ENCODE measurements around the gene RTN4RL1. TPM values are rescaled to one million over a fixed set of nuclear protein-coding genes. Genes with fewer than 3 reads are reported as not detected.

Gene RTN4RL1
- total RNA-seq, 1 experiment from 2014 or later: 0.22 TPM

- no peak overlapping the region for H3K4me3 Mint-ChIP-seq
- H3K27me3 ChIP-seq (ENCODE audit: insufficient read depth, low read length): peaks cover 60% of the 10 kb centered on the region
- H3K56ac ChIP-seq (ENCODE audit: insufficient read length, low read depth, low read length): no peak overlapping the region
- H3K18ac ChIP-seq (ENCODE audit: insufficient read length, low read depth, low read length): no peak overlapping the region
- peaks cover 100% of the 10 kb centered on the region for H3K27me3 Mint-ChIP-seq (ENCODE audit: low read depth)
- WGBS (ENCODE audit: extremely low coverage, insufficient read length, low lambda C conversion rate): no CpG with 5 or more reads among the region's 3 CpGs
- H3K36me3 Mint-ChIP-seq (ENCODE audit: insufficient read depth in 1 of 3, low read depth in 3 of 3): no peaks in the 10 kb centered on the region
- H3K4me2 ChIP-seq (ENCODE audit: insufficient read depth, insufficient read length, low read length): no peak overlapping the region
- DNase-seq: no peak
- TF ChIP-seq CTCF (conservative IDR thresholded peaks at IDR 0.05): no peak
- no peak overlapping the region for H3T11ph ChIP-seq (ENCODE audit: low read length)
- H3K79me1 ChIP-seq (ENCODE audit: insufficient read depth, low read depth, low read length, poor library complexity, severe bottlenecking): no peaks in the 10 kb centered on the region
- H3K9me3 Mint-ChIP-seq: peaks cover 0 to 8% of the 10 kb centered on the region in 2 experiments; a peak in 1 of 5 replicates
- H2AFZ ChIP-seq (ENCODE audit: low read length): no peak overlapping the region
- H3K27ac Mint-ChIP-seq: no peak overlapping the region
- no peak overlapping the region for H3K4ac ChIP-seq (ENCODE audit: low read depth, low read length)
- no peak overlapping the region for H2BK15ac ChIP-seq (ENCODE audit: low read depth, low read length)
- no peak overlapping the region for H2BK120ac ChIP-seq (ENCODE audit: low read depth, low read length, poor library complexity, severe bottlenecking)
- H2BK20ac ChIP-seq (ENCODE audit: low read depth, low read length, poor library complexity, severe bottlenecking): no peak overlapping the region
- H3K23me2 ChIP-seq (ENCODE audit: insufficient read length, low read depth, low read length, poor library complexity, severe bottlenecking): peaks cover 4% of the 10 kb centered on the region
- H3K14ac ChIP-seq (ENCODE audit: insufficient read depth, low read length): no peak overlapping the region
- no peaks in the 10 kb centered on the region for H4K20me1 ChIP-seq (ENCODE audit: control insufficient read depth, insufficient read depth, insufficient read length)
- peaks cover 15 to 46% of the 10 kb centered on the region in 2 experiments for H3K4me1 Mint-ChIP-seq
- no peak overlapping the region for H2AK5ac ChIP-seq (ENCODE audit: insufficient read length, low read length)
- no peak overlapping the region for H3K23ac ChIP-seq (ENCODE audit: insufficient read length, low read depth, low read length)
- H2BK12ac ChIP-seq (ENCODE audit: insufficient read length, low read depth, low read length): no peak overlapping the region
- H3K4me1 ChIP-seq (ENCODE audit: insufficient read depth, low read length): no peaks in the 10 kb centered on the region
- H3K27ac ChIP-seq (ENCODE audit: insufficient read length, low read depth, low read length): no peak overlapping the region
- H3K9me3 ChIP-seq (ENCODE audit: control insufficient read depth, low read depth, low read length): no peaks in the 10 kb centered on the region
- H3K79me2 ChIP-seq (ENCODE audit: insufficient read depth, low read length): no peaks in the 10 kb centered on the region
- H4K91ac ChIP-seq (ENCODE audit: insufficient read length, low read depth, low read length): no peak overlapping the region
- no peak overlapping the region for H4K8ac ChIP-seq (replicated peaks; ENCODE audit: insufficient read length, low read depth, low read length)
- H2BK5ac ChIP-seq (ENCODE audit: insufficient read length, low read length): no peak overlapping the region
- no peak overlapping the region for H3K9ac ChIP-seq (ENCODE audit: extremely low read depth, insufficient read length, low read length)
- H4K5ac ChIP-seq (ENCODE audit: insufficient read length, low read depth, low read length): no peak overlapping the region
Observed at GRCh38 chr17:1909985-1910384, 115.1 kb downstream of the RTN4RL1 start.

All from H9 (cell line).